ENCODE measurements around the gene TSPYL4.
"Not testable (repeated sequence)": the region's sequence is repeated elsewhere in the genome, so short reads cannot be mapped to it uniquely, and the experiment has no call there.

TSPYL4 gene

DNA sequence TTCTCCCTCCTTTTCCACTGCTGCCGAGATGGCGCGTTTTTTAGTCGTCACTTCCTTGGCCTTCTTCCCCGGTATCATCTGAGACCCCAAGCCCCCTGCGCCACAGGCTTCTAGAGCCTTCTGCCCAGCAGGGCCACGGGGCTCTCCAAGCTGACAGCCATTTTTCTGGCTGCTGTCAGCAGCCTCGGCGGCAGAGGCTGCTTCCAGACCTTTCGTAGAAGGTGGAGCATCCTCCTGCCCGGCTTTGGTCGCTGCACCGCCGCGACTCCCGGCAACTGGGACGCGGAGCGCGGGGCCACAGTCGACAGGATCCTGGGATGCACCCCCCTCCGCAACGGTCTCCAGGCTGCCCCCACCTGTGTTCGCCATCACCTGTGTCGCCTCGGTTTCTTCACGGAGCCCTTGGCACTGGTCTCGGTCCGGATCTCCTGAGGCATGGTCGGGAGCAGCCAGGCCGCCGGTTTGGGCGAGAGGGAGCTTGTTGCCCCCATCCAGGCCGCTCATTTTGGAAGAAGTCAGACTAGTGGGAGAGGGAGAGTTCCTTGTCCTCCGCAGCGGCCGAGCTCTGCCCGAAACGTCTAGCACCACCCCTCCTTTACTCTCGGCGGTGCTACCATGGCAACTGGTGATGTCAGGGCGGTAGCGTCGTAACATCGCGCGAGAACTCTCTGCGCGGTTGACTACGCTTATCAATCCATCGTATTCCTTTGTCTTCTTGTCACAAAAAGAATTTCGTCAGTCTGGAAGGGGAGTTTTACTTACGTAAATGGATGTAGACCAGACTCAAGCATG lies at the start of gene TSPYL4:
Gene TSPYL4 (minus strand): TSS at position 571 of the 792 bp plus-strand sequence. CDS start 67 bp downstream, at position 504.
- peak; percentile 98 for DNase-seq (ENCODE audit: low spot score)

DNA sequence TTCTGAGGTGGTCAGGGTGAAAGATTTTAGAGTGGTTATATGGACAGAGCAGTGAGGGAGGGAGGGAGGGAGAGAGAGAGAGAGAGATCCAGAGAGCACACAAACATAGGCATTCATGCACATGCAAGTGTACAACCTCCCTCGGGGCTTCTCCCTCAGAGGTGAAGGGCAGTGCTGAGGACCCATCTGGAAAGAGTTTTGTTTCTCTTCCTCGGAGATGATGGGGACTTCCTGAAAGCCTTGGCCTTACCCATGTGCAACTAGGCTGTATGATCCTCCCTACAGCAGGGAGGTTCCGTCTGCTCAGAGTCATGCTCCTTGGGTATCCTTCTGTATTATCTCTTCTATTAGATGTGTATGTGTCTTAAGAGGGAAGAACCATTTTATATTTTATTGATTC lies 47.2 kb upstream of the TSPYL4 start:
- no peak for DNase-seq (ENCODE audit: low spot score)

DNA sequence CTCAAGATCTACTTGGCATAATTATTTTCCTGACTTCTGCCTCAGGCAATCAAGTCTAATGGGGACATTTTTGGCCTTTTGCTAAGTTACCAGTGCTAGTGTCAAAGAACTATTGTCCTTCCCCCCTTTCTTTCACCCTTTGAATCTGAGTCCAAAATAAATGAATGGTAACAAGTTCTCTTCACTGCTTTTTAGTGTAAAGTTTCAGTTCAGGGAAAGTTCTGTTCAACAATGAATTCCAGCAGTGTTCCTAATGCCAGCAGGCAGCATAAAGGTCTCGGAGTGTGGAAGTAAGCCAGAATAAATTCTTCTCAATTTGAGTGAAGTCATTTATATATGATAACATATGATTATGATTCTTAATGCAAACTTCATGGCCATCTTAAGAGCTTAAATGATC lies 46.7 kb upstream of the TSPYL4 start:
- no peak for DNase-seq (ENCODE audit: low spot score)

GRCh38 chr6:116298973-116299372 lies 45.1 kb upstream of the TSPYL4 start:
- no peak for DNase-seq (ENCODE audit: low spot score)

GRCh38 chr6:116298273-116298672 lies 44.4 kb upstream of the TSPYL4 start:
- no peak for DNase-seq (ENCODE audit: low spot score)

DNA sequence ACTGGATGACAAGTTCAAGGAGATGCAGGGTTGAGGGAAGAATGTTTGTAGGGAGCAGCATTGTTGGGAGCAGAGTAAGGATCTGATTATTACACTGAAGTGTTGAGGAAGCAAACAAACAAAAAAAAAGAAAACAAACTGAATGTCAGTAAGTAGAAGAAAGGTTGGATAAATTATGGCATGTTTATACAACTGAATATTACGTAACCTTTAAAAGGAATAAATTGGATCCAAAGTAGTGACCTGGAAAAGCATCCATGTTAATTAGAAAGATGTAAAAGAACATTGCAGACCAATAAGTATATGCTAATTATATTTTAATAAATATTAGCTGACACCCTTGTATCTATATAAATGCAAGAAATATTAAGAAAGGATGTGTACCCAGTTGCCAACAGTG lies 38.7 kb upstream of the TSPYL4 start:
- no peak for DNase-seq (ENCODE audit: low spot score)

DNA sequence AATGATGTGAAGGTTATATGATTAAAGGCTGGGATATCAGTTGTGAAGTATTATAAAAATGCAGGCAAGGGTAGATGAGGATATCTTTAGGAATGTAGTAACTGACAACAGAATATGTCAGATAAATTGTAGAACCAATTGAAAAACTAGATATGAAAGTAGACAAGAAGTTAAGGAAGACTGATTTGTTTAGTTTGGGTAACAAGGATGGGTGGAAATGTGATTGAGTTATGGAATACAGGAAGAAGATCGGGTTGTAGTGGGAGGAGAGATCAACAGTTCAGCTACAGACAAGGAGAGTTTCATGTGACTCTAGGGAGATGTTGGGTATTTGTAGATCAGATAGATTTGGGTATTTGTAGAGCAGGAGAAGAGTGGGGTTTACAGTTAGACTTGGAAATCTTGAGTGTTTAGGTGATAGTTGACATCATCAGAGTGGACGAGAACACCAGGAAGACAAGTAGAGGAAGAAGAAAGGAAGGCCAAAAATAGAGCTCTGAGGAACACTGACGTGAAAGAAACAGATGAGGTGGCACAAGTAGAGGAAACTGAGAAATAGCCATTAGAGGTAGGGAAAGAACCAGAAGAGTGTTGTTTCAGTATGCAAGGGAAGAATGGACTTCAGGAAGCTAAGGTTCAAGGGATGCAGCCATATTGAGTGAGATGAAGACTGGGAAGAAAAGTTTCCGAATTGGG lies 38.0 kb upstream of the TSPYL4 start:
- DNase-seq (ENCODE audit: low spot score), result no peak

DNA sequence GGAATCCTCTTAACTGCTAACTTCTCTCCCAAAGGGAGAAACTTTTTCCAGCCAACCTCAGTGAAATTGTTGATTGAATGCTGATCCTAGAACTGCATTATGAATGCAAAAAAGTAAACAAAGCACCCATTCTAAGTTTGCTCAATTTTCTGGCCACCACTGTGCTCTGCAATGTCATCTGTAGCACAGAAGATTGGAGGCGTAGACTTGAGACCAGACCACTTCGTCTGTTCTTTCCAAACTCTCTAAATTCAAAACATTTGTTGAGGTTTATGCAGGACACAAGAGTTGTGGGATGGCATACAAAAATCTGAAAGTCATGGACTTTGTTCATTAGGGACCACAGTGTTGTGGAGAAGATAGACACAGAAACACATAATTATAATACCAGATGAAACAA lies 36.9 kb upstream of the TSPYL4 start:
- DNase-seq (ENCODE audit: low spot score), result no peak

GRCh38 chr6:116289876-116290275 lies 36.0 kb upstream of the TSPYL4 start:
- DNase-seq (ENCODE audit: low spot score), result no peak

GRCh38 chr6:116287689-116288282 lies 33.9 kb upstream of the TSPYL4 start:
- peak; percentile 73 for DNase-seq (ENCODE audit: low spot score)

DNA sequence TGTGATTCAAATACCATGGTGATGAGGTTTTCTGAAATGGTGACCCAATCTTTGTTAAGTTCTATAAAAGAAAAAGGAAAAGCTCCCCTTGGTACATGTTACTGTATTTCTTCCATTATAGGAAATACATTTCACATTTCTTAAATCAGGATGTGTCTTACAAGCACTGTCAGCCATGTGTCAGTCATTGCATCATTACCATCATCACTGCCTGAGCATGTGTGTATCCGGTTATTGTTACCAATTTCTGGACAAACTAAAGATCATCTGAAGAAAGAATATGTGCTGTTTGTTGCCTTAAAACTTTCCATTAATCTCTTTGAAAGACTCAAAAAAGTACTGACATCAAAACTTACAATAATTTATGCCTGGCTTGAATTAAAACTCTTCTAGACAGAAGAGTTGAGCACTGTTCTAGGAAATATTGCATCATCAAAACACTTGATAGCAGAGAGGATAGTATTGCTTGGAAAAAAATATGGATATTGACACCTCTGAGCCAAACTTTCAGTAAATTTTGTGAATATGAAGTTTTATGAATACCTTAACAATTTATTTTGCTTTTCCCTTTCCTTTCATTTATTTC lies 33.0 kb upstream of the TSPYL4 start:
- no peak for DNase-seq (ENCODE audit: low spot score)

- not testable (repeated sequence) for DNase-seq (ENCODE audit: low spot score)
Observed at GRCh38 chr6:116284984-116285383, 31.1 kb upstream of the TSPYL4 start.

DNA sequence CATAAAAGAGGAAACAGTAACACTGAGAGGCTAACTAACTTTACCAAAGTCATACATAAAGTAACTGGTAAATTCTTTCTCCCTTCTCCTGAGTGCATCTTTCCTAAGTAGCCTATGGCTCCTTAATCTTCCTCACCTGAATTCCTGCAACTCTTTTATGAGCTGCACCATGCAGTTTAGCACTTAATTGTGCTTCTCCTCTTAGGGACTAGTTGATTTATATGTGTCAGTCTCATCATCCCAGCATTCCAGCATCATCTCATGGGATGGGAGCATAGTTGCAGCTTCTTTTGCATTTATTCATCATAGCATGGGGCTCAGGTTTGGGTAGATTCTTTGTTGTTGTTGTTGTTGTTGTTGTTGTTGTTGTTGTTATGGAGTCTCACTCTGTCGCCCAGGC lies 29.3 kb upstream of the TSPYL4 start:
- no peak for DNase-seq (ENCODE audit: low spot score)

DNA sequence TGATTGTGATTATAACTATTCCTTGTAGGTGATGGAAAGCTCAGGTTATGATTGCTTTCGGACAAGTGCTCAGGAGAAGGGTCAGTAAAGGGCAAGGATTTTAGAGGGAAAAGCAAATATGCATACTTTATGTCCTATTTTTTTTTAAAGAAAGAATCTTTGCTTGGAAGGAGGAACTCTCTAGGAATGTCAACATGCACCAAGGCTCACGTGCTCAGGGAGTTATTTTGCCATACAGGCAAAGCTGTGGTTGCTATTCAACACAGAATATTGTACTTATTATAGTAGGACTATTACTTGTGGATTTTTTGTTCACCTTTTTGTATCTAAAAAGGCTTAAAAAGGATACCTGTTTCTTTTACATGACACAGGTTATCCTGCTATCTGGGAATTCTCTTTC lies 28.8 kb upstream of the TSPYL4 start:
- DNase-seq (ENCODE audit: low spot score), result no peak

DNA sequence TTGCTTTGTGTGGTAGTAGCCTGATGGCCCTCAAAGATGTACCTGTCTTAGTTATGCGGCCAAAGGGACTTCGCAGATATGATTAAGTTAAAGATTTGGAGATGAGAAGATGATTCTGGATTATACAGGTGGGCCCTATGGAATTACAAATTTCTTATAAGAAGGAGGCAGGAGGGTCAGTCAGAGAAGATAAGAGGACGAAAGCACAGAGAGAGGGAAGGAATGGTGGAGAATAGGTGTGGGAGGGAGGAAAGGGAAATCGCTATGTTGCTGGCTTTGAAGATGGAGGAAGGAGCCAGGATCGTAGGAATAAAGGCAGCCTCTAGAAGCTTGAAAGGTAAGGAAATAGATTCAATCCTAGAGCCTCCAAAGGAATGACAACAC lies 27.1 kb upstream of the TSPYL4 start:
- no peak for DNase-seq (ENCODE audit: low spot score)

- peak; percentile 59 for DNase-seq (ENCODE audit: low spot score)
Observed at GRCh38 chr6:116280161-116280932, 26.5 kb upstream of the TSPYL4 start.

DNA sequence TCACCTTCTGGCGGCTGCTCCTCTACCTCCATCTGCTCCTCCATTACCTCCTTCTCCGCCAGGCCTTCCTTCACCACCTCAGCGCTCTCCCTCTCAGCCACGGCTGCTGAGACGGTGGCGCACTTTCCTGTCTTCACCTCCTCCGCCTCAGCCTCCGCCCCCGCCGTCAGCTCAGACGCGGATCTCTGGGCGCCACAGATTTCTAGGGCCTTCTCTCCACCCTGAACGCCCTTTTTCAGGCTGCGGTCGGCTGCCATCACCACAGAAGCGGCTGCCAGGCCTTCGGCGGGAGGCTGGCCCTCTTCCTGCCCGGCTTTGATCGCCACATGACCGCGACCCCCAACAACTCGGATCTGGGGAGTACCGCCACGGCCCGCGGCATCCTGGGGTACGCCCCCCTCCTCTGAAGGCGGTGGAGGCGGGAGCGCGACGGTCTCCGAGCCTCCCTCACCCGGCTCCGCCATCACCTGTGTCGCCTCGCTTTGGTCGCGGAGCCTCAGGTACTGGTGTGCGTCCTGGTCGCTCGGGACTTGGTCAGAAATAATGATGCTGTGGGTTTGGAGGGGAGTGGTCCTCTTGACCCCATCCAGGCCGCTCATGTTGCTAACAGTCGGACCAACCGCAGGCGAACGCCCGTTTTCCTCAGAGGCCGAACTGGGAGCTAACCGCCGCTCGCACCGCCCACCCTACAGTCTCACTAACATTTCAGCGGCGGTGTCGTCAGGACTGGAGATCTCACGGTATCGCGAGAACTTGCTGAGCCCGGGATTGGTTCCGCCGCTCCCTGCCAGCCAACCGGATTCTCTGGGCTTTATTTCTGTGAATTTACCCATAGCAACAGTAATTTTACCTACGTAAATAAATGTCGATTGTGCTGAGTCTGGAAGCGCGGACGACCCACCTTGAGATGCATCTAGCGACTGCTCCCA lies 25.6 kb upstream of the TSPYL4 start, which contains the start of gene TSPYL1:
Gene TSPYL1 (minus strand): TSS at position 699 of the 929 bp plus-strand sequence. CDS start 100 bp downstream, at position 599.
- peak; percentile 99 for DNase-seq (ENCODE audit: low spot score)

- DNase-seq (ENCODE audit: low spot score), result no peak
Observed at GRCh38 chr6:116278854-116279231, 25.0 kb upstream of the TSPYL4 start.

DNA sequence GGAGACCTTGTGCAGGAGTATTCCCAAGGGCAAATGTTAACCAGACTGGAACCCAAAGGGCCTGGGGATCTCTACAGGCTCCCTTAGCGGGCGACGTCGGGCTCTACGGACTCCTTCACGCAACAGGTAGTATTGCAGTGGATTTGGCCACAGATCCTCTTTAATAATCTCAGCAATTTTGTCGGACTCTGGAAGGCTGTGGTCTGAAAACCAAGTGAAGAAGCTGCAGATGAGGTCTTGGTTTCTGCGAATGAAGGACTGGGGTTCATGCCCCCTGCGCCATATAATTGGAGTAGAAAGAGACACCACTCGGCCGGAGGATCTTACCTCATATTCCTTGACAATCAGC lies 24.6 kb upstream of the TSPYL4 start:
- DNase-seq (ENCODE audit: low spot score), result no peak

DNA sequence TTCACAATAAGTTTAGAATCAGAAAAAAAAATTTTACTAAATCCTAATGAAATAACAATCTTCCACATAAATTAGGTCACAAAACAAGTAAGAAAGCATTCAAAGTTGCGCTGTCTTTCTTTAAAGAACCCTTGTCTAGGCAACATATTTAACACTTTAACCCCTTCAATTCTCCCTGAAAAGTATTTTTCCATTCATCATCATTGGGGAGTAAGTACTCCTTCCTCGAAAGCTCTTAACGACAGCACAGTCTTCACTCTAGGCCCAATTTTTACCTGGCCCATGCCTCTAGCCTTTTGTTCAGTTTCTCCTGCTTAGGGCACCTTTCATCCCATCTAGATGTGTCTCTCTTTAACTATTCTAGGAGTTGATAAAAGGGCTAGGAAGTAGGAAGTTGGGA lies 23.2 kb upstream of the TSPYL4 start:
- no peak for DNase-seq (ENCODE audit: low spot score)

GRCh38 chr6:116271149-116271708 lies 17.4 kb upstream of the TSPYL4 start:
- no peak for DNase-seq (ENCODE audit: low spot score)

Data from cerebellar cortex (tissue), 1 donor.